GM19193 (cell line): Measurements from ENCODE around the gene SHROOM1.

Source experiments
- POLR2A ChIP-seq: IDR thresholded peaks from 4 replicates; pipeline ENCODE4 v1.6.1; 2011; ENCODE audit not compliant: insufficient read depth, insufficient read length; ENCODE audit errors: extremely low read depth

Gene SHROOM1

DNA sequence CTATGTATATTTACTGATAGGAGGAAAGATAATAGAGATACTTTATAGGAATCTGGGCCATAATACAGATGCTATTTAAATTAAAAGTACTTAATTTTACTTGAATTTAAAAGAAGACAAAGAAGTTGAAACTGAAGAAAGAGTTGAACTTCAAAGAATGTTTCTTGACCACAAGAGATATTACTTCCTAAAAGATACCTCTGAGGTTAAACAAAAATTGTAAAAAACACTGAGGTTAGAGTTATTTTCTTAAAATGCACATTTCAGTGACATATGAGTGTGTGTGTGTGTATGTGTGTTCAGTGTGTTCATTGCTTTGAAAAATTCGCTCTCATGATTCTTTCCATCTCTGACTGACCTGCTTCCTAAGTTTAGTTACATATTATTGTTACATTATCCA, 49.9 kb downstream of the SHROOM1 start:
- no peak for TF ChIP-seq POLR2A

DNA sequence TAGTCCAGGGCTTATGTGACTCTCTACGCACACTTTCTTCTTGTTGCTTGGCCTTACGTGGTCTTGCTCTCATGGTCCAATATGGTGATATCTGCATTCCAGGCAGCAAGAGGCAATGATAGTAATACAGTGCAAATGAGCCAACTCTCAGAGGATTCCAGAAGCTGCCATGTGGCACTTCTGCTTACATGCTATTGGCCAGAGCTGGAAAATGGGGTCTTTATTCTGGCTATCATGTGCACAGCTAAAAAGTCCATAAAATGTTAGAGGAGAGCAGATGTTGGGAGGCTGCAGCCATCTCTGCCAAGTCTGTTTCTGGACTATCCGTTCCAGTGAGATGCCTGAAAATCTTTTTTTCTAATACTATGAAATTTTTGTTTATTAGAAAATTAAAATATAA, 50.5 kb downstream of the SHROOM1 start:
- no peak for TF ChIP-seq POLR2A

DNA sequence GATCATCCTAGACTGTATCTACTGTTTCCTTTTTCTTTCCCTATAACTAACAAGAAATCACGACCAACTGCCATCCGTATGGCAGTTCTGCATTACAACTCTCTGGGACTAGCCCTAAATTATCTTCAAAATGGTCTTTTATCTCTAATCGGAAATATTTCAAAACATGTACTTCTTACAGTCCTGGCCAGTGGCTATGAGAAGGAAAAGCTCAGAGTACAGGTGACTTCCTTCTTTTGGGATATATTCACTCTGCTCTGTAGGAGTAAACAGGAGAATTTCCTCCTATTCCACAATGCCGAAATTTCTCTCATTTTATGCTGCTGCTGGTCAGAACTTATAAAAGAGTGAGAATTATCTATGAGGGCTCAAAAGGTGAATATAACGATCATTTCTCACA, 51.6 kb downstream of the SHROOM1 start:
- no peak for TF ChIP-seq POLR2A

DNA sequence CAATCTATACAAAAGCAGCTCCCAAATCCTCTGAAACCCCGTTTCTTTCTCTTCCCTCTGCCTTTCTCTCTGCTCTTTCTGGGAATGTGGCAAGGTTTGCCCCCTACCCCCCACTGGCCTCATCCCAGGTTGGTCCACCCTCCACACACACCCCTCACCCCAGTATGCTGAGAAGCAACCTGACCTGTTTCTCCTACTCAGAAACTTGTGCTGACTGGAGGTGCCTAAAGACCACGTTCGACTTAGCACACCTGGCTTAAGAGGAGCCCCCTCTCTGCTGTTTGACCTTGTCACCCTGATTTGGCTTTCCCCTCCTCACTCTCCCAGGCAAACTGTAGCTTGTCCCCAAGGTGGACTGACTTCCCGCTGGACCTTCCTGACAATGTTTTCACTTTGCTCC, 52.3 kb downstream of the SHROOM1 start:
- no peak for TF ChIP-seq POLR2A

DNA sequence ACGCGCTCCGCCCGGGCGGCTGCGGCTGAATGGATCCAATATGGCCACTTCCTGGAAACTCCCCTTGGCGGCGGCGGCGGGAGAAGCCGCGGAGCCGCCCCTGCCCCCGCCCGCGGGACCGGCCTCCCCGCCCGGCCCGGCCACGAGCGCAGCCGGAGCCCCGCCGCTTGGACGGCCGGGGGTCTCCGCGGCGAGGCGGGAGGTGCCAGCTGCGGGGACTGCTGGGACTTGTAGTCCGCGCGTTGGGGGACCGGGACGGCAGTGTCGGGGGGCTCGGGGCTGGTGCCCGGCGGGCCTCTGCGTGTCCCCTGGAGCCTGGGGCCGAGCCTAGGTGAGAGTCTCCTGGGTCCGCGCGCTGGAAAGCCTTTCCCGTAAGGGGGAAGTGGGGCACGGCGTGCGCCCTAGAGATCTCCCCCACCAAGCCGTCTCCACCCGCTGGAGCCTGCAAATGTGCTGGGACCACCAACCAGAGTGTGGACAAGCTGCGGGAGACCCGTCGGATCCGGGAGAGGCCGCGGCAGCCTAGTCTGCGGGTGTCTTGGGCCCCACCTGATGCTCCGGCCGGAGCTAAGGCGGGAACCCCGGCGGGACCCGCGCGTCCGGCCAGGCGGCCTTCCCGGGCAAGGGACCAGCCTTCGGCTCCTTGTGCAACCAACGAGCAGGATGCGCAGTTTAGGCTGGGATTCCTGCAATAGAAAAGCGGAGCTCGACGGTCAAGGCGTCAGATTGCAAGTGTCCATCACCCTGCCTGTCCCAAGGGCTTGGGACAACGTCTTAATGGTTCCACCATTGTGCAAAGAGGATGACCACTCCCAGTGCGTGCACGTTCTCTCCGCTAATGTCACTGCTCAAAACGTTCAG, 53.0 kb downstream of the SHROOM1 start, which contains the start of gene SEPTIN8:
Gene SEPTIN8, minus strand, starts transcription at position 31 of the 861 bp plus-strand sequence. CDS start 102 bp downstream, outside the sequence.
- TF ChIP-seq POLR2A, result peak; percentile 60

DNA sequence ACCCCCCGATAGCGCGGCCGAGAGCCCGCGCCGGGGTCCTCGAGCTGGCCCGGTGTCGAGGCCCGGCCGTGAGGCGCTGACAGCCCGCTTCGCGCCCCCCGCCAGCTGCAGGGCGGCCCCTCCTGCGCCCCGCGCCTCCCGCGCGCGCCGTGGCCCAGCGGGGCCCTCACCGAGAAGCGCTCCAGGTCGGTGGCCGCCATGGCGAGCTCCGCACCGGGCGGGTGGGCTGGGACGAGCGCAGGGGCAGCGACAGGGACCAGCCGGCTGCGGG, 53.6 kb downstream of the SHROOM1 start:
- TF ChIP-seq POLR2A, result no peak

DNA sequence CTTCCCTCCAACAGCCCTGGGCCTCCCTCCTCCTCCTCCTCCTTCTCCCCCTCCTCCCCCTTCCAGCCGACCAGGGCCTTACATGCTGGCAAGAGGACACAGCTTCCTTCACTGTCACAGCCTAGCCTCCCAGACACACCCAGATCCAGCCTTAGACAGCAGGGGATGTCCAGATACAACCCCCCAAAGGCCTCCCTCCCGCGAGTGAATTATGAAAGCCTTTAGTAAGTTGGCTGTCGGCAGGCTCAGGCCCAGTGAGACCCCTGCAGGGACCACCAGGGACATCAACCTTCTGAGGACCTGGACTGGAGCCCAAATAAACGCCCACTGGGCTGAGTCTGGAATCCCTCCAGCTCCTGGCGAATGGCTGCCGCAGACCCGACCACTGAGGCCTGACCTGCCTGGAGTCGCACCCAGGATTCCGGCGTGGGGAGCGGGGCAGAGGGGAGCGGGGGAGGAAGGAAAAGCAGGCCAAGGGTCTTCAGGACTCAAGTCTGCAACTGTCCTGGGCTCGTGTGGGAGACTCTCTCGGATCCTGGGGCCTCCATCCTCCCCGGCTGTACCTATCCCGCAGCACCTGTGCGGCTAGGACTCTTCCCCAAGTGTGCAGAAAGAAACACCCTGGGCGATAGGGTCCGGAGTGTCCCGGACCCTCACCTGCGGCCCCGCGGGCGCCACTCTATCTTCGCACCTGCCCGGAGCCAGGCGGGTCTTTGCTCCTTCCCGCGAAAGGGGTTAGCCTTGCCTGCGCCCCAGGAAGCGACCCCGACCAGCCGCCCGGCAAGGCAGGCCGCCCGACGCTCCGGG, 54.1 kb downstream of the SHROOM1 start:
- no peak for TF ChIP-seq POLR2A

DNA sequence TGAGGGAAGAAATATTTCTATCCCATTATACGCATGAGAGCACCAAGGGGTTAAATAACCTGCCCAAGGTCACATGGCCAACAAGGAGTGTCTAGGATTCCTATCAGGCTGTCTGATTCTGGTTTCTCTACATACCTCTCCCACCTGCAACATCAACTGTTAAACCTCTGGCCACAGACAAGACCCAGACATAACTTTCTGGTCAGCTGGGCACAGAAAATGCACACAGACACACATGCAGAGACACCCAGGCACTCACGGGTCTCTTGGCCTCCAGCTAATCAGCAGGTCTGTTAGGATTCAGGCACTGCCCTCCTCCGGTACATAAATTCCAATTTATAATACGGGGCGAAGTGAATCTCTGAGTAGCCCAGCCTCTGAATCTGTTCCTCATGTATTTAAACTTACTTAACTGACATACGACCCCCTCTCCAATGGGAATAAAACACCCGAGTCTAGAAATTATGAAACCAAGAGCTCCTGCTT, 54.9 kb downstream of the SHROOM1 start:
- no peak for TF ChIP-seq POLR2A

DNA sequence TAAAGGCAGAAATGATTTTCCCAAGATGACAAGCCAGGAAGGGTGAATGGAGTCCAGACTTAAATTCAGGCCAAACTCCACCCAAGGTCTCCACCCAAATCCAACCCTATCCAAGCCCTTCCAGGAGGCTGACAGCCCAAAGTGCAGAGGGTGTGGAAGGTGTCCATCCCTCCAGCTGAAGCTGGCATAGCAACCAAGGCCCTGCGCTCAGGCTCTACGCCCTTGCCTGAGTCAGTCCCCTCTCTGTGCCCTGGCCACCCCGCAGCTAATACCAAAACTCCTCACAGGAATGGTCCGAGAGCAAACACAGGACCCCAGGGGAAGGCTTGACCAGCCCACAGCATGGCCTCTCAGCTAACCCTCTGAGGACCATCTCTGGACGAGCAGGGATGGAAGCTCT, 55.6 kb downstream of the SHROOM1 start:
- no peak for TF ChIP-seq POLR2A

DNA sequence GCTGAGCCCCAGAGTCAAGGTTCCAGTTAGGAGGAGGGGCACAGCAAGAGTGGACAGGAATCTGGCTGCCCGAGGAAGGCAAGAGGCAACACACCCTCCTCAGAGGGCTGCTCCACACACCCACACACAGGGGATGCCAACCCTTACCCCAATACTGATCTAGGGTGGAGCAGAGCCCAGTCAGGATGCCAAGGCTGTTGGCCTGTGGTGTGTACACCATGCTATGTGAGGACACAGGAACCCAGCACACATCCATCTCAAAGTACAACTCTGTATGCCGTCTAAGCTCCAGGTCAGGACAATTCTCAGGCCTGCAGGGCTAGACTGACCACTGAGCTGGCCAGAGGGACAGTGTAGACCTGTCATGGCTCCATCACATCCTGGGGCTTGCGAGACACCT, 56.0 kb downstream of the SHROOM1 start:
- TF ChIP-seq POLR2A, result no peak

DNA sequence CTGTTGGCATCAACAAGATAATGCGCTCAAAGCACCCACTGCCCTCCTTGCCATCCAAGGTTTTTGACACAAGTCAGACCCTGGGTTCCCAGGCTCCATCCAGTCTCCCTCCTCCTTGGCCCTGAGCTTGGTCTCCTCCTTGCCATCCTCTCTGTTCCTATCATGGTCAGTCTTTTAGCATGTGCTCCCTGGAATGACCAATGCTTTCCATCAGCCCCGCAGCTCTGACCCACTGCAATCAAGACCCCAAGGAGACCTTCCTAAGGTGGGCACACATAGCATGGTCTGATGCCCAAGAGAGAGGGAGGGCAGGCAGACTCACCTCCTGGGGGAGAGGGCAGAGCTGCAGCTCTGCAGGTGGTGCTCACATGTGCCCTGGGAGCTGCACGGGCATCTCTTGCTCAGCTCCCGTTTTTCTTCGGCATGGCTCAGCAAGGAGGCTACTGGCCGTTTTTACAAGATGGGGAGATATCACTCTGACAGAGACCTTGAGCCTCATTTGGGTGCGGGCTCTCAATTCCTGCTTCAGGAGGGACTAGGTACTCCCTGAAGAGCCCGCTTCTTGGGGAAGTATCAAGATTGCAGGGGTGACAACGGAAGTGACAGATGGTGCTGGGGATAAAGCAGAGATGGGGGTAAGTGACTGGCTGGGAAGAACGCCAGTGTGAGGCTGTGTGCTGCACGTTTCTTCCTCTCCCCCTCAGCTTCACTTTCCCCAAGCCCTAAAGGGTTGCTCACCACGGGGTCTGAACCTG, 56.7 kb downstream of the SHROOM1 start:
- TF ChIP-seq POLR2A, result no peak

DNA sequence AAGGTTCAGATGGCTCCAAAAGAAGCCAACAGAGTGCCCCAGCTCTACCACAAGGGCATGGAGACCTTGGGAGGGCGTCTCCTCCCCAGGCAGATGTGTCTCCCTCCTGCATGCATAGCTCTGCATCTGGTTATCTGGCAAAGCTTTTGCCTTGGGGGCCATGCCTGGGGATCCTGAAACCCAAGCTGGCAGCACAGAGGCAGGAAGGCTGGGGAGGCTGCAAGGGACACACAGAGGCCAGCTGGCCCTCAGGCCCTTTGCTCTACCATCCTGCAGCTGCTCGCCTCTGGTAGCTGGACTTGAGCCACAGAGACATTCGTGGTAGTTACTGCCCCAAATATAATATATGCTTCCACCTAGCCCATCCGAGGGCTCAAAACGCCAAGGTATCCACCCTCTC, 57.3 kb downstream of the SHROOM1 start:
- no peak for TF ChIP-seq POLR2A

DNA sequence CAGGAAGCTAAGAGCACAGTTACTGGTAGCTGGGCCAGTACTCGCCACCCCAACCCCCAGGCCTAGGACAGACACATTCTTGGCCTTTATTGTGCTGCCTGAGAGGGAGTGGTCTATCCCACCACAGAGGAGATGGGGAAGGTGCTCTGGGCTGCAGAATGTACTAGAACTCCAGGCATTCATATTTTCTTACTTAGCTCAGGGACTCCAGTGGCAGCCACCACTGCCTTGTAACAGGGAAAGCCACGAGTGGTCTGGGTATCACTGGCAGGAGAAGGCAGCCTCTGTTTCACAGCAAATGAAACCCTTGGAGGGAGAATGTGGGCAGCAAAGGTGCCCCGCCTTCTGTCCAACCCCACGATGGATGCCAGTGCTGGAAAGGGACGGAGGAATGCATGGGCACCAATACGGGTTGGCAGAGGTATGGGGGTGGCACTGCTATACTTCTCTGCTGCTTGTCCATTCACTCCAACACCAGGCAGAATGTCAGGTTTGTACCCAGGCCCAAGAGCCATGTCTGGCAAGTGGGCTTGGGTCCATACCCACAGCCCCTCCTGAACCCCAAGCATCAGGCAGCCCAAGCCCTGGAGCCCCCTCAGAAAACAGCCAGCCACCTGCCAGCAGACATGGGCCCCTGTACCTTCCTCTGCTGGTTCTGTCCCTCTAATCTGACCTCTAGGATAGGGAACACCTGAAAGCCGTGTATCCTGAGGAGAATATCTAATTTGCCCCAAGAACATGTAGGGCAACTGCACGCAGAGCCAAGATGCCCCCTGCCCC, 58.0 kb downstream of the SHROOM1 start:
- TF ChIP-seq POLR2A, result no peak
